ENCODE results near the gene LDB2. TPM values are rescaled to one million over a fixed set of nuclear protein-coding genes. Genes with fewer than 3 reads are reported as not detected.
A peak's percentile ranks its signal among the peaks of the same experiment; 100 is the strongest.

LDB2 gene
- total RNA-seq, 1 experiment from 2014 or later: not detected

DNA sequence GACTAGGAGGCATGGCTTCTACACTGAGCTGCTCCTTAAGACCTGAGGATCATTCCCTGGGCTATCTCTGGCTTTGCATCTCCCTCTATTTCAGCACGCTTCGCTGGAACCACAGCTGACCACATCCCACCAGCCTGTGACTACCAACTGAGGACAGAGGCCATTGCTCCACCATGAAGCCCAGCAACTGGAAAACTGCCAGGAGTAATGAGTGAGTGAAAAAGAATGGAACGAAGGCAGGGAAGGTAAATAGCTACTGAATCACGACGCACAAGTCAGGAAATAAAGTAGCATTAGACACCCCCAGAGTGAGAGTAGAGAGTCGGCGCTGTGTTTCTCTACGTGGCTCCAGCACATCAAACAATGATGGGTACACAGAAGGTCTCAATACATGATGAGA, 314.7 kb downstream of the LDB2 start:
- Histone ChIP-seq H3K4me3 (ENCODE audit: low read length) (no peak overlapping the region), H2AFZ (ENCODE audit: low read length) (no peak overlapping the region), H3K36me3 (ENCODE audit: insufficient read depth, low read length) (no peaks in the 10 kb centered on the region), H3K9ac (ENCODE audit: low read length) (no peak overlapping the region), H3K9me2 (replicated peaks; ENCODE audit: insufficient read depth, low read length) (no peaks in the 10 kb centered on the region), H3K27me3 (ENCODE audit: low read length) (no peaks in the 10 kb centered on the region), H3K27ac (ENCODE audit: low read length) (no peak overlapping the region), H3K9me3 (ENCODE audit: low read length) (no peaks in the 10 kb centered on the region), H3K4me2 (ENCODE audit: low read depth, low read length, poor library complexity, severe bottlenecking) (no peak overlapping the region), H4K20me1 (ENCODE audit: insufficient read depth, low read depth, low read length) (no peaks in the 10 kb centered on the region), H3K79me2 (ENCODE audit: low read length) (no peaks in the 10 kb centered on the region), H3K4me1 (ENCODE audit: low read length) (no peaks in the 10 kb centered on the region)
- no peak for DNase-seq

DNA sequence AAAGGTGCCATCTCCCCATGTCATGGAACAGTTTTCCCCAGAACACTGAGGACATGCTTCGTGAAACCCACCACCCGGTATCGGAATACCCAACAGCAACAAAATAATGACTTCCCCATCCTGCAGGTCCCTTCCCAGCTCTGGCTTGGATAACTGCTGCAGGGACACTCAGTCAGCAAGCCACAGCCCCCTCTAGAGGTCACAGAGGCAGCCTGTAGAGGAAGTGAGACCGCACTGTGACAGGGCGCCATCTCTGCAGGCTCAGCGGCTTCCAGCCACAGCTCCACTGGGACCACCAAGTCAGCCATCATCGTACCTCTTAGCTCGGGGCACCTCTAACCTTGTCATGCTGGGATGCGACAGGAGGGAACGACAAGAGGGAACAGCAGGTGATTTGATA, 315.9 kb downstream of the LDB2 start:
- peak; percentile 52 for DNase-seq
- Histone ChIP-seq H3K36me3 (ENCODE audit: insufficient read depth, low read length) (no peaks in the 10 kb centered on the region), H4K20me1 (ENCODE audit: insufficient read depth, low read depth, low read length) (no peaks in the 10 kb centered on the region), H3K4me2 (ENCODE audit: low read depth, low read length, poor library complexity, severe bottlenecking) (no peak overlapping the region), H2AFZ (ENCODE audit: low read length) (no peak overlapping the region), H3K9me2 (replicated peaks; ENCODE audit: insufficient read depth, low read length) (no peaks in the 10 kb centered on the region), H3K79me2 (ENCODE audit: low read length) (no peaks in the 10 kb centered on the region), H3K27me3 (ENCODE audit: low read length) (no peaks in the 10 kb centered on the region), H3K27ac (ENCODE audit: low read length) (no peak overlapping the region), H3K4me1 (ENCODE audit: low read length) (no peaks in the 10 kb centered on the region), H3K4me3 (ENCODE audit: low read length) (no peak overlapping the region), H3K9me3 (ENCODE audit: low read length) (no peaks in the 10 kb centered on the region), H3K9ac (ENCODE audit: low read length) (no peak overlapping the region)

DNA sequence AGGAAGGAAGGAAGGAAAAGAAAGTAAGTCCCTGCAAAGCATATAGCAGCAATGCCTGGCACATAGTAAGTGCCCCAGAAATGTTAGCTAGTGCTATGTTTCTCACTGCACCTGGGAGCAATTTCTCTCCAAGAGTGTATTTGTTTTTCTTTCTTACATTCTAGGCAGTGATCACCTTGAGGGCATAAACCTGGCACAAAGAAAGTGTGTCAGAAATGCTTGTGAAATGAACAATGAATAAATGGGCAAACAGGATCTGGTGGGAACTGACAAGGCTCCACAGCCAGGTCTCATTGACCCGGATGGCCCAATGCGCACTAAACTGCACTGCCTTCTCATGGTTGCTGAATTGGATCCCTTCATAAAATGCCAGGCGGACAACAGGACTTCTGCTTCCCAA, 316.4 kb downstream of the LDB2 start:
- Histone ChIP-seq H3K36me3 (ENCODE audit: insufficient read depth, low read length) (no peaks in the 10 kb centered on the region), H3K9ac (ENCODE audit: low read length) (no peak overlapping the region), H3K27me3 (ENCODE audit: low read length) (no peaks in the 10 kb centered on the region), H2AFZ (ENCODE audit: low read length) (no peak overlapping the region), H3K4me1 (ENCODE audit: low read length) (no peaks in the 10 kb centered on the region), H3K4me2 (ENCODE audit: low read depth, low read length, poor library complexity, severe bottlenecking) (no peak overlapping the region), H3K9me2 (replicated peaks; ENCODE audit: insufficient read depth, low read length) (no peaks in the 10 kb centered on the region), H3K79me2 (ENCODE audit: low read length) (no peaks in the 10 kb centered on the region), H4K20me1 (ENCODE audit: insufficient read depth, low read depth, low read length) (no peaks in the 10 kb centered on the region), H3K27ac (ENCODE audit: low read length) (no peak overlapping the region), H3K9me3 (ENCODE audit: low read length) (no peaks in the 10 kb centered on the region), H3K4me3 (ENCODE audit: low read length) (no peak overlapping the region)
- DNase-seq: no peak

DNA sequence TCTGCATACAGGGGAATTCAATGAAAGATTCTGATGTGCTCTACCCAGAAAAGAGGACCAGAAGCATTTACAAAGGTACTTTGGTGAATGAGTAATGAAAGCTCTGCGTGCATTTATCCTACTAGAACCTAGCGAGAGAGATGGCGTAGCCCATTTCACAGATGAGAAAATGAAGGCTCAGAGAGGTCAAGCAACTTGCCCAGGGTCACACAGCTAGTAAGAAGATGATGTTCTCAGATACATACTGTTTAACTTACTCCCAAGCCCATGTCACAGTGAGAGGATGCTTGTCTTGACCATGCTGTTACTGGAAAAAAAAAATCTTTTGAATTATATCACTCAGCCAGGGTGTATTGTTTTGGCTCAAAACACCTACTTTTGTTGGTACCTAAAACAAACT, 317.3 kb downstream of the LDB2 start:
- no peaks in the 10 kb centered on the region for H3K79me2 ChIP-seq (ENCODE audit: low read length)
- no peak overlapping the region for H3K9ac ChIP-seq (ENCODE audit: low read length)
- H3K9me2 ChIP-seq (replicated peaks; ENCODE audit: insufficient read depth, low read length): no peaks in the 10 kb centered on the region
- no peaks in the 10 kb centered on the region for H3K4me1 ChIP-seq (ENCODE audit: low read length)
- no peak for DNase-seq
- no peaks in the 10 kb centered on the region for H3K27me3 ChIP-seq (ENCODE audit: low read length)
- H3K4me2 ChIP-seq (ENCODE audit: low read depth, low read length, poor library complexity, severe bottlenecking): no peak overlapping the region
- no peaks in the 10 kb centered on the region for H3K36me3 ChIP-seq (ENCODE audit: insufficient read depth, low read length)
- H2AFZ ChIP-seq (ENCODE audit: low read length): no peak overlapping the region
- no peaks in the 10 kb centered on the region for H3K9me3 ChIP-seq (ENCODE audit: low read length)
- no peak overlapping the region for H3K4me3 ChIP-seq (ENCODE audit: low read length)
- H3K27ac ChIP-seq (ENCODE audit: low read length): no peak overlapping the region
- H4K20me1 ChIP-seq (ENCODE audit: insufficient read depth, low read depth, low read length): no peaks in the 10 kb centered on the region

DNA sequence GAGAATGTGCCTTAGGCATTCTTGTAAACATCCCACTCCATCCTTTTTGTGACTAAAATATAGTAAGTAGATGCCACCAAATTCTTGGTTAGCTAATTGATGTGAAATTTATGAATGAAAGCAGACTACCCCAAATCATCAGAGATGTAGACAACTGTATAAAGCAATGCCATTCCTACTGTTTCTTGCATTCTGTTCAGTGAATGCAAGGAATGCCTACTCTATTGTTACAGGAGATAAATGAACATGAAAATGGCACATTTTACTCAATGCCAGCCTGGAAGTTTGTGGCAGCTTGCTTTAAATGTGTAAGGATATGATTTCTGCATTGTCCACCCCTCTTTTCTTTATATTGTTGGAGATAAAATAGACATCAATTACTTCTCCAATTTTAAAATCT, 317.9 kb downstream of the LDB2 start:
- Histone ChIP-seq H3K4me2 (ENCODE audit: low read depth, low read length, poor library complexity, severe bottlenecking) (no peak overlapping the region), H3K27me3 (ENCODE audit: low read length) (no peaks in the 10 kb centered on the region), H3K4me1 (ENCODE audit: low read length) (no peaks in the 10 kb centered on the region), H3K79me2 (ENCODE audit: low read length) (no peaks in the 10 kb centered on the region), H2AFZ (ENCODE audit: low read length) (no peak overlapping the region), H3K9me3 (ENCODE audit: low read length) (no peaks in the 10 kb centered on the region), H4K20me1 (ENCODE audit: insufficient read depth, low read depth, low read length) (no peaks in the 10 kb centered on the region), H3K9me2 (replicated peaks; ENCODE audit: insufficient read depth, low read length) (no peaks in the 10 kb centered on the region), H3K27ac (ENCODE audit: low read length) (no peak overlapping the region), H3K36me3 (ENCODE audit: insufficient read depth, low read length) (no peaks in the 10 kb centered on the region), H3K4me3 (ENCODE audit: low read length) (no peak overlapping the region), H3K9ac (ENCODE audit: low read length) (no peak overlapping the region)
- no peak for DNase-seq

DNA sequence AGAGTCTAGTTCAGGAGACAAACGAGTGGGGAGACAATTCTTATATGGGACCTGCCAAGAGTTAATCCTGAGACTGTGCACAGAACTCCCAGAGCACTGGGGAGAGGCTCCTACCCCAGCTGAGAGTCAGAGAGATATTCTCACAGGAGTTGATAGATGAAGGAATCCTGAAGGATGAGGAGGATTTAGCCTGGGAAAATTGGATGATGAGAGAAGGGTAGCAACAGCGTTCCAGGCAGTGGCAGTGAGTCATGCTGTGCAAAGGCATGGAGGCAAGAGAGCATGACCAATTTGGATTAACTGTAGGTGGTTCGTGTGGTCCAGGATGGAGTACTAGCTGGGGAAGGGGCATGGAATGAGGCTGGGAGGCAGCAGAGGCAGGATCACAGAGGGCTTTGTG, 318.6 kb downstream of the LDB2 start:
- Histone ChIP-seq H3K79me2 (ENCODE audit: low read length) (no peaks in the 10 kb centered on the region), H2AFZ (ENCODE audit: low read length) (no peak overlapping the region), H3K4me3 (ENCODE audit: low read length) (no peak overlapping the region), H3K9me2 (replicated peaks; ENCODE audit: insufficient read depth, low read length) (no peaks in the 10 kb centered on the region), H3K4me1 (ENCODE audit: low read length) (no peaks in the 10 kb centered on the region), H3K4me2 (ENCODE audit: low read depth, low read length, poor library complexity, severe bottlenecking) (no peak overlapping the region), H3K9ac (ENCODE audit: low read length) (no peak overlapping the region), H3K27me3 (ENCODE audit: low read length) (no peaks in the 10 kb centered on the region), H3K9me3 (ENCODE audit: low read length) (no peaks in the 10 kb centered on the region), H3K36me3 (ENCODE audit: insufficient read depth, low read length) (no peaks in the 10 kb centered on the region), H3K27ac (ENCODE audit: low read length) (no peak overlapping the region), H4K20me1 (ENCODE audit: insufficient read depth, low read depth, low read length) (no peaks in the 10 kb centered on the region)
- no peak for DNase-seq

DNA sequence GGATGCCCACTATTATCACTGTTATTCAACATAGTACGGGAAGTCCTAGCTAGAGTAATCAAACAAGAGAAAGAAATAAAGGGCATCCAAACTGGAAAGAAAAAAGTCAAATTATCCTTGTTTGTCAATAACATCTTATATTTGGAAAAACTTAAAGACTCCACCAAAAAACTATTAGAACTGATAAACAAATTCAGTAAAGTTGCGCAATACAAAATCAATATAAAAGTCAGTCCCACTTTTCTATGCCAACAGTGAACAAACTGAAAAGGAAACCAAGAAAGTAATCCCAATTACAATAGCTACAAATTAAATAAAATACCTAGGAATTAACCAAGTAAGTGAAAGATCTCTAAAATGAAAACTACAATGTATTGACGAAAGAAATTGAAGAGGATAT, 321.3 kb downstream of the LDB2 start:
- Histone ChIP-seq H3K4me3 (ENCODE audit: low read length) (no peak overlapping the region), H3K4me2 (ENCODE audit: low read depth, low read length, poor library complexity, severe bottlenecking) (no peak overlapping the region), H3K27me3 (ENCODE audit: low read length) (no peaks in the 10 kb centered on the region), H3K9me2 (replicated peaks; ENCODE audit: insufficient read depth, low read length) (no peaks in the 10 kb centered on the region), H3K36me3 (ENCODE audit: insufficient read depth, low read length) (no peaks in the 10 kb centered on the region), H2AFZ (ENCODE audit: low read length) (no peak overlapping the region), H3K27ac (ENCODE audit: low read length) (no peak overlapping the region), H4K20me1 (ENCODE audit: insufficient read depth, low read depth, low read length) (no peaks in the 10 kb centered on the region), H3K79me2 (ENCODE audit: low read length) (no peaks in the 10 kb centered on the region), H3K9ac (ENCODE audit: low read length) (no peak overlapping the region), H3K4me1 (ENCODE audit: low read length) (no peaks in the 10 kb centered on the region), H3K9me3 (ENCODE audit: low read length) (no peaks in the 10 kb centered on the region)
- no peak for DNase-seq

DNA sequence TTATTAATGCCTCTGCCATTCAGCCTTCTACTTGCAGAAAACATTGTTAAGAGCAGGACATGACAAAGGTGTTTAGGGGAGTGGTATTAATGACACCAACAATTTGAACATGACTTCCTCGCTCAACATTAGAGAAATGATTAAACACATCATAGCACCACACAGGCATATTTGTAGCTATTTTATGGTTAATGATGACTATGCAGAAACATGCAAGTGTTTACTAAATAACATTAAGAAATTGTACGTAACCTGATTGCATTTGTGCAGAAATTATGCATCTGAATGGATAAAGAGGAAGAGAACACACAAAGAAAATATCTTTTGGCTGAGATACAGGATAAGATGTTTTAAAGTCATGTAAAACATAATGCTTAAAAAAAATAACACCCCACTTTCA, 323.5 kb downstream of the LDB2 start:
- H4K20me1 ChIP-seq (ENCODE audit: insufficient read depth, low read depth, low read length): no peaks in the 10 kb centered on the region
- H3K4me3 ChIP-seq (ENCODE audit: low read length): no peak overlapping the region
- no peaks in the 10 kb centered on the region for H3K79me2 ChIP-seq (ENCODE audit: low read length)
- no peaks in the 10 kb centered on the region for H3K36me3 ChIP-seq (ENCODE audit: insufficient read depth, low read length)
- no peak overlapping the region for H3K4me2 ChIP-seq (ENCODE audit: low read depth, low read length, poor library complexity, severe bottlenecking)
- H3K9ac ChIP-seq (ENCODE audit: low read length): no peak overlapping the region
- no peaks in the 10 kb centered on the region for H3K27me3 ChIP-seq (ENCODE audit: low read length)
- no peak for DNase-seq
- no peaks in the 10 kb centered on the region for H3K4me1 ChIP-seq (ENCODE audit: low read length)
- no peaks in the 10 kb centered on the region for H3K9me3 ChIP-seq (ENCODE audit: low read length)
- no peak overlapping the region for H2AFZ ChIP-seq (ENCODE audit: low read length)
- no peak overlapping the region for H3K27ac ChIP-seq (ENCODE audit: low read length)
- 0 out of 2 replicates have a peak, but pooled peaks cover 2% of the 10 kb centered on the region for H3K9me2 ChIP-seq (replicated peaks; ENCODE audit: insufficient read depth, low read length)

DNA sequence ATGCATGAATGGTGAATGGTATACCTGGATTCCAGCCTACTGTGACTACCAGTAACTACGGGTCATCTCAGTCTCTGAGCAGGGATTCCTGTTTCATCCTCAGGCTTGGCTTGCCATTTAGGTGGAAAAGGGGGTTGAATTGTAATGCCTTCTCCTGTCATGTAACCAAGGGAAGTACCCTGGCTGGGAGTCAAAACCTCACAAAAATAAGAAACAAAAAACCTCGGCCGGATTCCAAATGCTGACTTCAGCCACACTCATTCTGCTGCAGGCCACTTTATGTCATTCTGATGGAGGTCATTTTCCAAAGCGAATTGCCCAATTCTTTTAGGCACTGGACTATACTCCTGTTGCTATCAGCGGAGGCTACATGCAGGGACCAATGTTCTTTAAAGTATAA, 324.7 kb downstream of the LDB2 start:
- Histone ChIP-seq H3K9me2 (replicated peaks; ENCODE audit: insufficient read depth, low read length) (0 out of 2 replicates have a peak, but pooled peaks cover 2% of the 10 kb centered on the region), H3K4me1 (ENCODE audit: low read length) (no peaks in the 10 kb centered on the region)

More for the DNA sequence above, 324.7 kb downstream of the LDB2 start:
- Histone ChIP-seq H3K27ac (ENCODE audit: low read length) (no peak overlapping the region), H3K9me3 (ENCODE audit: low read length) (no peaks in the 10 kb centered on the region), H3K79me2 (ENCODE audit: low read length) (no peaks in the 10 kb centered on the region), H3K36me3 (ENCODE audit: insufficient read depth, low read length) (no peaks in the 10 kb centered on the region), H3K9ac (ENCODE audit: low read length) (no peak overlapping the region), H2AFZ (ENCODE audit: low read length) (no peak overlapping the region), H3K4me2 (ENCODE audit: low read depth, low read length, poor library complexity, severe bottlenecking) (no peak overlapping the region), H3K4me3 (ENCODE audit: low read length) (no peak overlapping the region), H3K27me3 (ENCODE audit: low read length) (no peaks in the 10 kb centered on the region), H4K20me1 (ENCODE audit: insufficient read depth, low read depth, low read length) (no peaks in the 10 kb centered on the region)
- DNase-seq: no peak
